NCI-H187 treated with DMSO at 0.1 percent for 48 hours (cell line): Measurements from ENCODE around the gene EXOC3L4.
"Not testable (repeated sequence)": the region's sequence is repeated elsewhere in the genome, so short reads cannot be mapped to it uniquely, and the experiment has no call there.

Experiments
- DNase-seq: peaks from one replicate; lab custom pipeline; 2025; lab: John Stamatoyannopoulos, UW

EXOC3L4 gene

DNA sequence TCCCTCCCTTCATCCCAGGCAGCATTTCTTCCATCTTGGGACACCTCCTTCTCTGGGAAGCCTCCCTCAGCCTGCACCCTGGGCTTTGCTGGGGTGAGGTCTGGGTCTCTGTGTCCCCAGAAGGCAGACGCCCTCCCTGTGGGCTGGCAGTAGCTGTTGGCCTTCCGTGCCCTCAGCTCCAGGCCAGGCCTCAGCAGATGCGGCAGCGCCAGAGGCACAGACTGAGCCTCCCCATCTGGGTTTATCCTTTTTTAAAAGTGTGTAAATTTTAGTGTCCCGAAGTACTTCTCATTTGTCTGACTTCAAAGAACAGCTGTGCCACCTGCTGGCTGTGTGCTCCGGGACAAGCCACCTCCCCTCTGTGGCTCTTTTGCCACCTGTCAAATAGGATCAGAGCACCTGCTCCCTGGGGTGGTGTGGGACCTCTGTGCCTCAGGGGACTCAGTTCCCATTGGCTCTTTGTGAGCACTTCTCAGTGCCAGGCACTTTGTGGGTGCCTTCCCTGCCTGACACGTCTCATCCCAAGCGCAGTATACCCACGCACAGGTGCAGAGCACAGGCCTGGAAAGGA lies 11.1 kb downstream of the EXOC3L4 start:
- no peak for DNase-seq

DNA sequence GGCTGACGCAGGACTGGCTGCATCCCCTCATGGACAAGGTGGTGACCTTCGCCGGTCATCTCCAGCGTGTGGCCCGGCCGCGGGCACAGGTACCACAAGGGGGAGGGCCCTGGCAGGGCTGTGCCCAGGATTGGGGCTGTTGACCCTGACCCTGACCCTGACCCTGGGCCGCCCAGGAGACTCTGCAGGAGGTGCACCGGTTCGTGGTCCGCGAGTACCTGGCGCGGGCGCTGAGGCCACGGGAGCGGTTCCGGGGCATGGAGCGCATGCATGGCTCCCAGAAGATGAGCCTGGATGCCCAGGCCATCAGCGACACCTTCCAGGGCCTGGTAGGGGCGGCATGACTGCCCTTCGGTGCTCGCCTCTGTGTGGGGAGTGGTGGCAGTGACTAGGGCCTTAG lies 12.9 kb downstream of the EXOC3L4 start:
- no peak for DNase-seq

DNA sequence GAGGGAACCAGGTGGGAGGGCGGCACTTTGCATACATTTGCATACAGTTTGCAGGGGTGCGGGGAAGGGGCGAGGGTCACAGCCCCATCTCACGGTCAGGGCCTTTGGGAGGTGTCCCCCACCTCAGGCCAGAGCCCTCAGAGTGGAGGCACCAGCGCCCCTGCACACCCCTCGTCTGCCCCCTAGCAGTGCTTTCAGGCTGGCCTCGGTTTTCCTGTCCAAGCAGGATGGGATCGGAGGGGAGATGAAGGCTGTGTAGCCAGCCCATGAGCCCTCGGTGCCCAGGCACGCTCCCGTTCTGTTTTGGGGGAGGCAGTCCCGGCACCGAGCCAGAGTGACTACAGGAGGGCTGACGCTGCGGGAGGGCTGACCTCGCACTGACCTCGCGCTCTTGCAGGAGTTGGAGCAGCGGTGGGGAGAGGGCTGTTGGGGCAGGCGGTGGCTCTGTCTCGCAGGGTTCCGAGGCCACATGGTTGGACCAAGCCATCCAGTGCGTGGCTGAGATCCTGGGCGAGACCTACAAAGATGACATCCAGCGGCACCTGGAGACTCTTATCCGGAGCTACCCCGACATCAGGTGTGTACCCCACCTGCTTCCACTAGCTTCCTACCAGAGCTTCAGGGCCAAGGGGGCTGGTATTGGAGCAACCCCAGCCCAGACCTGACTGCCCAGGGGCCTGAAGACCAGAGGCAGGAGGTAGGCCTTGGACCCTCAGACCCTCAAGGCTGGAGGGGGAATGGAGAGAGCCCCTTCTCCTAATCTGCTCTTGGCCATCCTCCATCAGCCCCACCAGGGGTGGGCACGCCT lies 13.6 kb downstream of the EXOC3L4 start:
- DNase-seq: no peak

DNA sequence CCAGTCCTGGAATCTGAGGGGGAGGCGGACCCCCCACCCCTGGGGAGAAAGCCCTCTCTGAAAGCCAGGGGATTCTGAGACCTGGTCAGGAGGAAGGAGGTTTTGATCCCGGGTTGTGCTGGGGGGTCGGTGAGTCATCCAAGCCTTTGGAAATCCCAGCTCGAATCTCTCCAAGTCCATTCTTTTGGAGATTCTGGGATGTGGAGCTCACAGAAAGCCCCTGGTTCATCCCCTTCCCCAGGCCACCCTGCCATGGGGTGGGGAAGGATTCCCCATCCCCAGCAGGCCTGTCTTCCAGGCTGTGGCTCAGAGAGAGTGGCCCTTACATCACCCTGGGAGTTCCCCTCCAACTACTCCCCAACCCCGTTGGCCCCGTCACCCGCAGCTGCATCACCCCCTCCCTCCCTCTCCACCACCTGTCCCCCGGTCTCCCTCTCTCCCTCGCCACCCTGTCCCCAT lies 14.3 kb downstream of the EXOC3L4 start:
- no peak for DNase-seq

DNA sequence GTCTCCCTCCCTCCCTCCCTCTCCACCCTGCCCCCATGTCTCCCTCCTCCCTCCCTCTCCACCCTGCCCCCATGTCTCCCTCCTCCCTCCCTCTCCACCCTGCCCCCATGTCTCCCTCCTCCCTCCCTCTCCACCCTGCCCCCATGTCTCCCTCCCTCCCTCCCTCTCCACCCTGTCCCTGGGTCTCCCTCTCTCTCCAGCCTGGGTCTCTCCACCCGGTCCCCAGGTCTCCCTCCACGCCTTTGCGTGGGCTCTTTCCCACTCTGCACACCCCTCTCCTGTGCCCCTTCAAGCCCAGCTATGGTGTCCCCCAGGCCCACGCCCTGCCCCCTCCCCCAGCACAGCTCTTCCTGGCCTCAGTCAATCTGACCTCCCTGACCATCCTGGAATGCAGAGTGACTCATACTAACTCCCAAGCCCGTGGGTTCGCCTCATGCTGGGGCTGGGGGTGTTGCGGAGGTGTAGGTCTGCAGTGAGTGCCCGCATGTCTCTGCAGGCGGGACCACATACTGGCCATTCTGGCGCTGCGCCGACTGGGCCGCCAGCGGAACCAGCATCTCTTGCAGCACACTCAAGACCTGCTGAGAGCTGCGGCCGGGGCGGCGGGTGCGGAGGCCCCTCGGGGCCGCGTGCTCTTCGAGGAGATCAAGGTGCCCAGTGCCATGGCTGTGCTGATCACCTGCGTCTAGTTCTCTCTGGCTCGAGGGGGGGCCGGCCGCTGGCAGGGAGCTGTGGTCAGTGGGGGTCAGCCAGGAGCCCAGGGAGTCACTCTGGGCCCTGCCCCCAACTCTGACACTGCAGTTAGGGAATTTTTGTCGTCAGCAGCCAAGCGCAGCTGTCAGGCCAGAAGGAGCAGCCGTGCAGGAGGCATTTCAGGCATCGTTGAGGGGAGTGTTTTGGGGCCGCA lies 15.3 kb downstream of the EXOC3L4 start:
- no peak for DNase-seq

DNA sequence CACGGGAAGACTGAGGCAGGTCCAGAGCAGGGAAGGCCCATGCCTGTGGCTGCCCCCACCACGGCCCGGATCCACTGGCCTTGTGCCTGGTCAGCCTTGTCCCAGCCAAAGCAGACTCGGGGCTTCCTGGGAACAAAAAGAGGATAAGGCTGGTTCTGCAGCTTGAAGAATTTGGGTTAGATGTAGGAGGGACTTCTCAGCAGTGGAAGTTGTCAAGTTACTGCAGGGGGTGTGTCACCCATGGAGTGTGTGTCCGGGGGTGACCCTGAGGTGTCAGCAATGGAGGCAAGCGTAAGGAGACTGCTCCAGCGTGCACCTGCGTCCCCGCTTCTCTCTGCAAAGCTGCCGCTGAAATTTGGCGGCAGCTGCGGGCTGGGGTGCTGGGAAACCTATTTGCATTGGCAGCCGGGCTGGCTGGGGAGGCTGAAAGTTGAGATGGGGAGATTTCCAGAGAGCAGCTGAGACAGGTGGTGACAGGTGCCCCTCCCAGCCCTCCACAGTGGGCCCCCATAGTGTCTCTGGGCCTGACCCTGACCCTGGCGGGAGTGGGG lies 16.2 kb downstream of the EXOC3L4 start:
- DNase-seq: no peak

DNA sequence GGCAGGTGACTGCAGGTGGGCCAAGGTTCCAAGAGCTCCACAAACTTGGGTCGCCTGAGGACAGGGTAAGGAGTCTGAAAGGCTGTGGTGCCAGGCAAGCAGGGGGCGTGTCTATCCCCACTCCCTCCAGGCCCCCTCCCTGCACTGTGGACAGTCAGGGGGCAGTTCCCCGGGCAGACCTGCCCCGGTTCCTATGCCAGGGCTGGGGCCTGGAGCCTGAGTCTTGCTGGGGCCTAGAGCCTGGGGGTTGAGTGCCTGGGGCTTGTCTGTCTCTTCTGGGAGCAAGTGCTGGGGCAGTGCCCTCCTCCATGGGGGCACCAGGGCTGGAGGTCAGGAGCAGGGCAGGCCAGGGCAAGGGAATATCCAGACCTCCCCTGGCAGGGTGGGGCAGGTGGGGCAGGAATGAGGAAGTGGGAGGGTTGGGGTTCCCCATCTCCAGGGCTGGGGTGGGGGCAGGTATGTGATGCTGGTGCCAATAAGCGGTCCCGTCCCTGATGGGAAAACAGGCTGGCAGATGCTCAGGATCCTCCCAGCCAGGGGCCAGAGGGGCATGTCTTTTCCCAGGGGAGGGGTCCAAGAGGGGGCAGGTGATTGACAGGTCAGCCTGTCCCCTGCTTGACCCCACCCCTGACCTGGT lies 16.8 kb downstream of the EXOC3L4 start:
- DNase-seq: no peak

DNA sequence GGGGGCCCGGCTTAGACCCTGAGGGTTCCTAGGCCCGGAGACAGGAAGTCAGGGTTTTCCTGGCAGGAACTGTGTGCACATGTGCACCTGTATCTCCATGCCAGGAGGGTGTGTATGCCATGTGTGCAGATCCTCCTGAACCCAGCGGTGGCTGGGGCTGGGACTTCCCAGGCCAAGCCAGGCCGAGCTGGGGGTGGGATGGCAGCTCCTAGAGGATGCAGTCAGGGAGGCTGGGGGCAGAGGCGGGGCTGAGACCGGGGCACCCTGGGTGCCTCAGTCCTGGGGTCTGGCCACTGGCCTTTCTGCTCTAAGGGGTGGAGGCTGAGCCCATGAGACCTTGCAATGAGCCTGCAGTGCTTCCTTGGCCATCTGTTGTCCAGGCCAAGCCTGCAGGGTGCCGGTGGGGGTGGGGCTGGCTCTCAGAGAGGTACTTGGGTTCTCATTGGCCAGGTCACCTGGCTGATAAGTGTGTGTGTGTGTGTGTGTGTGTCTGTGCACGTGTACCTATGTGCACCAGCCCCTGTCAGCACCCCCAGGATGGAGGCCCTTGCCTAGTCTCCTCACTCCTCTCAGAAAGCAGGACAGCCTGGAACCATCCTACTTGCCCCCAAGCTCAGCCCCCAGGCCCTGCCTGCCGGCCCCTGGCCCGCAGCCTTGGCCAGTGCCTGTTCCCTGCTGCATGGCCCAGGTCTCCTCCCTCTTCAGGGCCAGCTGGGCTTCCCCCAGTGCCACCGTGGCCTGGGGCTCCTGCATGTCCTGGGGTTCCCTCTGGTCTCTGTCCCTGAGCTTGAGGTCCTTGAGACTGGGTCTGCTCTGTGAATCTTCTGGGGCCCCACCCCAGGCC lies 18.1 kb downstream of the EXOC3L4 start:
- no peak for DNase-seq

DNA sequence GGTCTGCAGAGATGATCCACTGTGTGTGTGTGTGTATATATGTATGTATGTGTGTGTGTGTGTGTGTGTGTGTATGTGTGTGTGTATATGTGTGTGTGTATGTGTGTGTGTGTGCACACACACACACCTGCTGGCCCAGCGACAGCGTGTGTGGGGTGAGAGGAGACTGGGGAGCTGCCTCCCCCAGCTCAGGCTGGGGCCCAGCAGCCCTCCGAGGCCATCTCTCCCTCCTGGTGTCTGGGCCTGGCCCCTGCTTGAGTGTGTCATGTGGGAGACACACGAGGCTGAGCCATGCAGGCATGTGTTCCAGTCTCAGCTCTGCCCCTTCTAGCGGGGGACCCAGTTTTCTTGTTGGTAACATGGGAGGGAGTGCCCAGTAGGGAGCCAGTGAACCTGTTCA lies 18.8 kb downstream of the EXOC3L4 start:
- no peak for DNase-seq

DNA sequence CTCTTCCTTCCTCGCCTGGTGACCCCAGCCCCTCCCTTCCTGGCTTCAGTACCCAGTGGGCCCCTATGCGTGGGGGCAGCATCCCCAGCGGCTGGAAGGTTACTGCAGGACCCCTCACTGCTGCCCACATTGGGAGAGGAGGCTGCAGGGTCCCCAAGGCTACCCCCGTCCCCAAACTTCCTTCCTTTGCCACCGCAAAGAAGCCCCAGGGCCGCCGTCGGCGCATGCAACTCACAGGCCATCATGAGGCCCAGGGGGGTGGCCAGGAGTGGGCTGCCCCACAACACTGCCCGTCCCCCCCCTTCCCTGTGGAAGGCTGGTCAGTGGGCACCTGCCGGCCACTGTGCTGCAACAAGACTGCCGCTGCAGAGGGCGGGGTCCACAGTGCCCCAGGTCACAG lies 19.2 kb downstream of the EXOC3L4 start:
- DNase-seq: no peak

DNA sequence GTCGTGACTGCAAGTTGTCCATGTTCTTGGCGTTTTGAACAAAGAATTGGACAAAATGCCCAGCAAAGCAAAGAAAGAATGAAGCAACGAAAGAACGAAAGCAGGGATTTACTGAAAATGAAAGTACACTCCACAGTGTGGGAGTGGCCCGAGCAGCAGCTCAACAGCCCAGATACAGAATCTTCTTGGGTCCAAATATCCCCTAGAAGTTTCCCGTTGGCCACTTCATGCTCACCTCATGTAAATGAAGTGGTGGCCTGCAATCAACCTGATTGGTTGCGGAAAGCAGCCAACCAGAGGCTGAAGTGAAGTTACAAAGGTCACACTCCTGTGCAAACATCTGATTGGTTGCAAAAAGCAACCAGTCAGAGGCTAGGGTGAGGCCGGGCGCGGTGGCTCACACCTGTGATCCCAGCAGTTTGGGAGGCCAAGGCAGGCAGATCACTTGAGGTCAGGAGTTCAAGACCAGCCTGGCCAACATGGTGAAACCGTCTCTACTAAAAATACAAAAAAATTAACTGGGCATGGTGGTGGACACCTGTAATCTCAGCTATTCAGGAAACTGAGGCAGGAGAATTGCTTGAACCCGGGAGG lies 20.7 kb downstream of the EXOC3L4 start:
- DNase-seq: not testable (repeated sequence)

DNA sequence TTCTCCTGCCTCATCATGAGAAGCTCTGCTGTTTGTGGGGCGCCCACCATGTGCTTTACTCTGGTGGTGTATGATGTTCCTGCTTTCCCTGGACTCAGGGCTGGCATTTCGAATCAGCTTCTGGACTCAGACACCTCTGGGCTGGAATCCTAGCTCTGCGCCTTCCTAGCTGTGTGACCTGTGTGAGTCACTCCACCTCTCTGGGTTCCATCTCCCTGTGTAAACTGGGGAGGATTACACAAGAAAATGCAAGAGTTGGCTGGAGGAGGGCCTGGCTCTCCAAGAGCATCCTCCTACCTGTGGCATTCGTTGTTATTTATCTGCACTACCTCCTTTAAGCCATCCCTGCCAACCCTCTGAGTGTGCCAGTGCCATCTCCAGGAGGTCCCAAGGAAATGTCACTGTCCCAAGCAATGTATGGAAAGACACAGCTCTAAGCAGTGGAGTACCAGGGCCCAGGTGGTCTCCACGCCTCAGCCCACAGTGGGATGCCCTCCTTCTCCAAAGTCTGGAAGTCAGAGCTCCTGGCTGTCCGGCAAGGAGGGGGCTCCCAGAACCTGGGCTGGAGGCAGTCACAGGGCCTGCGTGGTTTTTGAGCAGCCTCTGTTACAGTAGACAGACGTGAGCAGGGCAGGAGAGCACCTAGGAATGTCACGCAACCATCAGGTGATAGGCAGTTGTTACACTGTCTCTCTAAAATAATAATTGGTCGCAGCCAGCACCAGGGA lies 21.5 kb downstream of the EXOC3L4 start:
- no peak for DNase-seq

DNA sequence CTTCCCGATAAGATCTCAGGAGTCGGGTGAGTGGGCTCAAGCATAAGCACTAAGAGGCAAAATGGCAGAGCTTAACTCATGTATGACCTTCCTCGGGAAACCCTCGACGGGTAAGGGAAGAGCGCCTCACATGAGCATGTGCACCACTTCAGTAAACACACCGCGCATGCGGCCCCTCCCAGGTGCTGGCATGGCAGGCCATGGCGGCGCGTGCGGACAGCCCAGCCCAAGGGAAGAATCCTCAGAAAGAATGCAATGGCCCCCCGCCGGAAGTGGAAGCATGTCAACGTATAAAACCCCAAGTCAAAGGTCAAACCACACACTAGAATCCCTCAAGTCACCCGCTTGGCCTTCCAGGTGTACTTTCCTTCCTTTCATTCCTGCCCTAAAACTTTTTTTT lies 22.1 kb downstream of the EXOC3L4 start:
- no peak for DNase-seq

DNA sequence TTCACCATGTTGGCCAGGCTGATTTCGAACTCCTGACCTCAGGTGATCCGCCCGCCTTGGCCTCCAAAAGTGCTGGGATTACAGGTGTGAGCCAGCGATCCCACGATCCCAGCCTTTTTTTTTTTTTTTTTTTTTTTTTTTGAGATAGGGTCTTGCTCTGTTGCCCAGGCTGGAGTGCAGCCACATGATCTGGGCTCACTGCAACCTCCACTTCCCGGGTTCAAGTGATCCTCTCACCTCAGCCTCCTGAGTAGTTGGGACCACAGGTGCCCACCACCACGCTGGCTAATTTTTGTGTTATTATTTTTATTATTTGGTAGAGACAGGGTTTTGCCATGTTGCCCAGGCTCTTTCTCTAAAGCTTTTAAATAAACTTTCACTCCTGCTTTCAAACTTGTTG lies 23.0 kb downstream of the EXOC3L4 start:
- not testable (repeated sequence) for DNase-seq

DNA sequence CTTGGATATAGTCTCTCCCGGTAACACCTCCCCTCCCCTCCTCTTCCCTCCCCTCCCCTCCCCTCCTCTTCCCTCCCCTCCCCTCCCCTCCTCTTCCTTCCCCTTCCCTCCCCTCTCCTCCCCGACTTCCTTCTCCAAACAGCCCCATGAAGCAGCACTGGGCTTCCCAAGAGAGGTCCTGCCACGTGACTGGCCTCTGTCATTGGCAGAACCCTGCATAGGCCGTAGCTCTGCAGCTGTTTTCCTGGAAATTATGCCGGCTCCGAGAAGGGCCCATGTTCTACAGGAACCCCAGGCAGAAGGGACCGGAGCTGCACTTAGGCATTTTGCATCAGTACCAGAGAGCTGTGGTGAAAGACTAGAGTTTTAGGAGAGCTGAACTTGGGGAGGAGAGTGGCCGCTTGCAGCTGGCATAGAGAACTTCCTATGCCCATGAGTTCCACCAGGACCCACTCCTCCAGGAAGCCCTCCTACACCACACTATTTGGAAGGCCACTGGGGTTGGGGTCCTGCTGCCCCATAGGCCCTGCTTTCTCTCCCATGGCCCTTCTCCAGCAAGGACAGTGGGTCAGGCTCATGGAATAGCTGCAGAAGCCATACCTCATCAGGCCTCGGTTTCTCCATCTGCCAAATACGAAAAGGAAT lies 23.6 kb downstream of the EXOC3L4 start:
- DNase-seq: no peak

DNA sequence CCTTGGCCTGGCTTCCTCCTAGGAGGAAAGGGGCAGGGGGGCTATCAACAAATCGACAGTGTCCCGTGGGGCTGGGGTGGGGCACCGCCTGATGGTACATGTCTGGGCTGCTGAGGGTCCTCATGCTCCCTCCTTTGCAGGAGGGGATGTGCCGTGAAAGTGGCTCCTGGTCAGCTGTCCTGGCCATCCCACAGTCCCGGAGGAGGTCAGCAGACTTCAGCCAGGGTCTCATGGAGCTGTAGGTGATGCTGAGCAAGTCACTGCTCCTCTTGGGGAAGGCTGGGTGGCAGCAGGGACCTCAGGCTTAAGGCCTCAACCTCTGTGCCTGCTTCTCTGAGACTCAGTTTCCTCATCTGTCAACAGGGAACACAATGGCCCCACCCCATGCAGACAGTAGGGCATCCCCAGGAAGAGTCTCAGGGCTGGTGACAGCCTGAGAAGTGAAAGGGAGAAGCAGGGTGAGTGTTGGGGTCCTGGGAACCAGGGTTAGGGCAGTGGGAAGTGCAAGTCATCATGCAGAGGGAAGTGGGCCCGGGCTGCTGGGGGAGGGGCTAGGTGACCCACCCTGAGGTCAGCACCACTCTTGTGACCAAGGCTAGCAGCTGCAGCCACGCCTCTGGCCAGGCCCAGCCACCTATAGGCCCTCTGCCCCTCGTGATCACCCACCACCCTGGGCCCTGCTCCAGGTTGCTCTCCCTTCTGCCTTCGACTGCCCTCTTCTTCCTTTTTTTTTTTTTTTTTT lies 24.3 kb downstream of the EXOC3L4 start:
- no peak for DNase-seq

DNA sequence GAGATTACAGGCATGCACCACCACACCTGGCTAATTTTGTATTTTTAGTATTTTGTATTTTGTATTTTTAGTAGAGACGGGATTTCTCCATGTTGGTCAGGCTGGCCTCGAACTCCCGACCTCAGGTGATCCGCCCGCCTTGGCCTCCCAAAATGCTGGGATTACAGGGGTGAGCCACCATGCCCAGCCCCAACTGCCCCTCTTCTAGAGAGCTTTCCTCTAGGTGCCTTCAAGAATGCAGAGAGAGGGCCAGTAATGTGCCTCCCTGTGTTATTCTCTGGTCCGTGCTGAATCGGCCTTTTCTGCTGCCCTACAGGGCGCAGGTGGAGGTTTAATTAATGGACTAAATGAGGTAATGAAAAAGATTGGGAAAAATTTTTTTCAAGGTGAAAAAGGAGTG lies 25.0 kb downstream of the EXOC3L4 start:
- not testable (repeated sequence) for DNase-seq

DNA sequence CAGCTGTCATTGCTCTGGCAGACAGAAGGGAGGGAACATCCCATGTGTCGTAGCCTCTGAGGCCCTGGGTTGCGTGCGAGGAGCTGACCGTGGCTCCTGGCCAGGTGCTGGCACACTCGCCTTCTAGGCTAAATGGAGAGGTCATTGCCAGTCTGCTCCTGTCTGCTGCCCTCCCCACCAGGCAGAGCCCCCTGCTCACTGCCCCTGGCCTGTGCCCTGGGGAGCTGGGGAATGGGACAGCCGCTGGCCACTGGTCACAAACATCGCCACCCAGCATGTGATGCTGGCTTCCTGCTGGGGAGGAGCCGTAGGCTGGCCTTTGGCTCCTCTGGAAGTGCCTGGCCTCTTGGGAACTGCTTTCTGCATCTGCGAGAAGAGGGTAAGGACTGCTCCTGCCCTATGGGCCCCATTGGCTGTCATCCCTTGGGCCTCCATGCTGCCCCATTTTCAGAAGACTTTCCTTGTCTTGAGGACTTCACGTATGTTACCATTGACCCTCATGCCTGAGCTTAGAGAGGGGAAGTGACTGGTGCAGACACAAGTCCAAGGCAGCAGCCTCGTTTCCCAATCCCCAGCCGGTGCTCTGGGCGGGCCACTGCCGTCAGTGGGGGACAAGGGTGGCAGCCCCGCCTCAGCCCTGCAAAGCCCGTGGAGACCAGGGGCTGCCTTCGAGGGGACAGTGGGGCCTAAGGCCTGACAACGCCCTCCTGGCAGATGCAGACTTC lies 26.8 kb downstream of the EXOC3L4 start:
- no peak for DNase-seq
